DND-41 (cell line): ENCODE data around the gene GFOD1.

Source experiments
- EZH2 ChIP-seq: IDR thresholded peaks from 3 replicates; pipeline ENCODE4 v1.6.1; 2012; ENCODE audit warnings: borderline replicate concordance, low read depth, mild to moderate bottlenecking, moderate library complexity, low read length, inconsistent platforms; ENCODE audit not compliant: severe bottlenecking
- TF ChIP-seq, protein P1 (sequence below): IDR thresholded peaks from 2 replicates; pipeline ENCODE4 v1.5.1; 2012; ENCODE audit warnings: borderline replicate concordance, low read length, moderate library complexity, mild to moderate bottlenecking; ENCODE audit not compliant: poor library complexity, severe bottlenecking; ENCODE audit errors: extremely low read depth

DNA sequence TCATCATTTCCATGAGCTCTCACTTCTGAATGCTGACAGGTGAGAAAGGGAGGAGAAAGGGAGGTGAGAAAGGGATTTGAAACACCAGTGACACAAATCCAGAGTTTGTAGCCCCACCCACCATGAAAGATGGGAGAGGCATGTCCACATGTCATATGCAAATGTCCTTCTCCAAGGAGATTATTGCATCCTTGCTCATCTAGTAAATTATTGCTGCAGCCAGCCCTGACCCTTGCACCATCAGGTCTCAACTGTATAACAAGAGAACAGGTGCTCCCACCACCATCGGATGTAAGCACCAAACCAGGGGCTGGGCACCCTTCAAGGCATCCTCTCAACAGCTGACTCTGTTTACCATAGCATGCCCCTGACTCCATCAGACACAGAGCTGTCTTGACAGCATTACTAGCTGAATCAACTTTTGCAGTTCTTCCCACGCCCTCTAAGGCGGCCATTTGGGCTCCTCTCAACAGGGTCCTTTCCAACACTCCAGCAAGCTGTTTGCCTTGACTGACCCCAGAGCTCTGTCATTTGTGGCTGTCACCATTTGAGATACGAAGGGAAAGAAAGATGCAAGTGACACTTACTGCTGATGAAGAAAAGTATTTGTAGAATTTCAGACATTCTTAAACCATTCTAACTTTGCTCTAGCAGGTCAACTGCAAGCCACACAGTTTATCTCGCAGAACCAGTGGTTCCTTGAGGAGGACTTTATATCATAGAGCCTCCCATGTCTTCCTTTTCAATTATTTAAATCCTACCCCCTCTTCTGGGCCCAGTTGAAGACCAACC is 14.2 kb downstream of the GFOD1 start:
- TF ChIP-seq, protein P1, sequence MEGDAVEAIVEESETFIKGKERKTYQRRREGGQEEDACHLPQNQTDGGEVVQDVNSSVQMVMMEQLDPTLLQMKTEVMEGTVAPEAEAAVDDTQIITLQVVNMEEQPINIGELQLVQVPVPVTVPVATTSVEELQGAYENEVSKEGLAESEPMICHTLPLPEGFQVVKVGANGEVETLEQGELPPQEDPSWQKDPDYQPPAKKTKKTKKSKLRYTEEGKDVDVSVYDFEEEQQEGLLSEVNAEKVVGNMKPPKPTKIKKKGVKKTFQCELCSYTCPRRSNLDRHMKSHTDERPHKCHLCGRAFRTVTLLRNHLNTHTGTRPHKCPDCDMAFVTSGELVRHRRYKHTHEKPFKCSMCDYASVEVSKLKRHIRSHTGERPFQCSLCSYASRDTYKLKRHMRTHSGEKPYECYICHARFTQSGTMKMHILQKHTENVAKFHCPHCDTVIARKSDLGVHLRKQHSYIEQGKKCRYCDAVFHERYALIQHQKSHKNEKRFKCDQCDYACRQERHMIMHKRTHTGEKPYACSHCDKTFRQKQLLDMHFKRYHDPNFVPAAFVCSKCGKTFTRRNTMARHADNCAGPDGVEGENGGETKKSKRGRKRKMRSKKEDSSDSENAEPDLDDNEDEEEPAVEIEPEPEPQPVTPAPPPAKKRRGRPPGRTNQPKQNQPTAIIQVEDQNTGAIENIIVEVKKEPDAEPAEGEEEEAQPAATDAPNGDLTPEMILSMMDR, result no peak
- no peak for TF ChIP-seq EZH2
